ENCODE results near the gene RASGRP2. TPM values are rescaled to one million over a fixed set of nuclear protein-coding genes. Genes with fewer than 3 reads are reported as not detected.

The RASGRP2 gene
- total RNA-seq, 2 donors from 2014 or later = 13.6 to 27.7 TPM

DNA sequence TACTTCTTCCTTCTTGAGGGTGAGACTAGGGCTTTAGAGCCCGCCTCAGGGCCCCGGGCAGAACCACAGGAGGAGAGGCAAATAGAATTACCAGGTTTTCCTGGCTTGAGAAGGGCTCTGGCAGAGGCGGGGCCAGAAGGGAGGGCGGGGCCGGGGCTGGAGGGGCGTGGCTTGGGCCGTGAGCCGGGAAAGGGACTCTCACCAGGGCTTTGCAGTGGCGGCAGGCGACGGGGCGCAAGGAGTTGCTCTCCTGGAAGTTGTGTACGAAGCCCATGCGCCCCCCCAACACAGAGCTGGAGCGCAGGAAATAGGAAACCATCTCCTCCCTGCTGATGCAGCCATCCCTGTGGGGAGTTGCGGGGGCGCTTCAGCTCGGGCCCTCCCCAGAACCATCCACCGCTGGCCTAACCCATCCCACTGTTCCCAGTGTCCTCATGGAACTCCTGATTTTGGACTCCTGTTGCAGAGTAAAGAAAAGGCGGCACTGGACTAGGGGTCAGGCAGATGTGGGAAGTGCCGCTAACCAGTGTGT lies 14.0 kb downstream of the RASGRP2 start:
- ATAC-seq (no peak), DNase-seq (ENCODE audit: low spot score) (no peak)
- no peaks in the 10 kb centered on the region for H3K27me3 Mint-ChIP-seq
- H3K27ac Mint-ChIP-seq = no peak overlapping the region
- no peak overlapping the region for H3K4me3 Mint-ChIP-seq
- peaks cover 4% of the 10 kb centered on the region in 2 donors for H3K4me1 Mint-ChIP-seq (ENCODE audit: low read depth in 2 of 2)
- H3K36me3 Mint-ChIP-seq = no peaks in the 10 kb centered on the region
- no peaks in the 10 kb centered on the region for H3K9me3 Mint-ChIP-seq

DNA sequence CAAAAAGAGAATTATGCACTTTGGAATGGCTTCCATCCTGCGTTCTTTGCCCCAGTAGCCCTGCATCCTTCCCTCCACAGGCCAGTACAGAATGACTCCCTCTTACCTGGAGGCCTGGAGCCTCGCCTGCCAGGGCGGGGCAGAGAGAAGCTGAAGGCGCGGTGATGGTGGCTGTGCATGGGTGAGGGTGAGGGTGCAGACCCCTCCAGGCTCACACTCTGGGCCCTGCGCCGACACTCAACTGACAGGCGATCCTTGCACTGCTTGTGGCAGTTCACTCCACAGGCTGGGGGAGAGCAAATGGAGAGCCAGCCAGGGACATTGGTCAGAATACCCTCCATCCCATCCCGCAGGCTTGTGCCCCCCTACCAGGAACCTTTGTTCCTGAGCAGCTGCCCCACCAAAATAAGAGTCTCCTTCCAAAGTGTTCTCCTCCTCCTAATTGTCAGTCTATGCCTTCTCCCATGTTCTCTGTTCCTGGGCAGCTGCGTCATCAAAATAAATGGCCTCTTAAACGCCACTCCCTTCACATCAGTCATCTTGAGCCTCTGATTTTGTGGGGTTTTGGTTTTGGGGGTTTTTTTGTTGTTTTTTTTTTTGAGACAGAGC lies 15.1 kb downstream of the RASGRP2 start:
- no peak for DNase-seq (ENCODE audit: low spot score)
- Mint-ChIP-seq H3K4me1 (ENCODE audit: low read depth in 2 of 2) (peaks cover 4 to 10% of the 10 kb centered on the region in 2 donors), H3K27me3 (no peaks in the 10 kb centered on the region), H3K4me3 (no peak overlapping the region), H3K9me3 (no peaks in the 10 kb centered on the region), H3K36me3 (no peaks in the 10 kb centered on the region), H3K27ac (no peak overlapping the region)
- no peak for ATAC-seq

DNA sequence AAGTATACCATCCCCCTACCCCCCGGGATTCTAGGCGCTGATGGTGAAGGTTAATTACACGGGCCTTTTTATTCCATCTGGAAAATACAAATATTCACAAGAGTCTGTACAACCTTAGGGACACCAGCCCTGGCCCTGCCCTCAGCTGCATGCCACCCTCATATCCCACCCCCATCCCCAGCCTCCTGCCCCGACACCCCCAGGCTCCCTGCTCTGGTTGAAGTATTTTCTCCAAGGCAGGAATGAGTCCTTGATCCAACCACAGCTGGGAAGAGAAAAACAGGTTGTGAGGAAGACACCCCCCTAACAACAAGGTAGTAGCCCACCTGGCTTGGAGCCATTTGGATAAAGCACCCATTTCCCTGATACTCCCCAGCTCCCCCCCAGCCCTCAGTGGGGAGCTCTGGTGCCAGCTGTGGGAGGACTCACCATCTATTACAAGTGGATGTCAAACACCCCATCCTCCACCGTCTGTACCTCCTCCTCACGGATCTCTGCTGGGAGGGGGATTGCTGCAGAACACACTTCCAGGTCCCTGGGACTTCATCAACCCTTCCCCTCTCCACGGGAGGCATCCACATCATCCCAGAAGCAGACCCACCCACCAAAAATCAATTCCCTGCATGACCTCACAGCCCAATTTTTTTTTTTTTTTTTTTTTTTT lies 16.9 kb downstream of the RASGRP2 start:
- Mint-ChIP-seq H3K4me3 (no peak overlapping the region), H3K4me1 (ENCODE audit: low read depth in 2 of 2) (peaks cover 4 to 13% of the 10 kb centered on the region in 2 donors), H3K27me3 (peaks cover 0 to 5% of the 10 kb centered on the region in 2 donors), H3K36me3 (no peaks in the 10 kb centered on the region), H3K9me3 (no peaks in the 10 kb centered on the region), H3K27ac (no peak overlapping the region)
- ATAC-seq = no peak
- DNase-seq (ENCODE audit: low spot score) = no peak

DNA sequence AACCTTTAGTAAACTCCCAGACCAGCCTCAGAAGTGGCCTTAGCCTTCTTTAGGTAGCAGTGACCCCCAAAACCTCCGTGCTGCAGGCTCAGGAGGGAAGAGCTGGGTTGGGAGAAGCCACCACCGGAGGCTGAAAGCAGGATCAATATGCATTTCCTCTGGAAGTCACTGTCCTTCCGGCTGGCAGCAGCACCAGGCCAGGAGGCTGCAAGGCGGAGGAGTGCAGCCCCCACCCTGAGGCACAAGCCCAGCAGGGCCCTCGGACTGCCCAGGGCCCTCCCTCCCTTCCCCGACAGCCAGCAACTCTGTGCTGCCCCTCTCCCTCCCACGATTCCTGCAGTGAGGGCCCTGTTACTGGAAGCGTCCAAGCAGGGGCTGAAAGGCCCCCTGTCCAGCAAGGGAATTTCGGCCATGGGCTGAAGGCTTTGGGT lies 17.7 kb downstream of the RASGRP2 start:
- Mint-ChIP-seq H3K27ac (no peak overlapping the region), H3K4me3 (no peak overlapping the region), H3K27me3 (peaks cover 0 to 6% of the 10 kb centered on the region in 2 donors), H3K36me3 (no peaks in the 10 kb centered on the region), H3K9me3 (no peaks in the 10 kb centered on the region), H3K4me1 (ENCODE audit: low read depth in 2 of 2) (peaks cover 4 to 13% of the 10 kb centered on the region in 2 donors)
- DNase-seq (ENCODE audit: low spot score) (no peak), ATAC-seq (no peak)

DNA sequence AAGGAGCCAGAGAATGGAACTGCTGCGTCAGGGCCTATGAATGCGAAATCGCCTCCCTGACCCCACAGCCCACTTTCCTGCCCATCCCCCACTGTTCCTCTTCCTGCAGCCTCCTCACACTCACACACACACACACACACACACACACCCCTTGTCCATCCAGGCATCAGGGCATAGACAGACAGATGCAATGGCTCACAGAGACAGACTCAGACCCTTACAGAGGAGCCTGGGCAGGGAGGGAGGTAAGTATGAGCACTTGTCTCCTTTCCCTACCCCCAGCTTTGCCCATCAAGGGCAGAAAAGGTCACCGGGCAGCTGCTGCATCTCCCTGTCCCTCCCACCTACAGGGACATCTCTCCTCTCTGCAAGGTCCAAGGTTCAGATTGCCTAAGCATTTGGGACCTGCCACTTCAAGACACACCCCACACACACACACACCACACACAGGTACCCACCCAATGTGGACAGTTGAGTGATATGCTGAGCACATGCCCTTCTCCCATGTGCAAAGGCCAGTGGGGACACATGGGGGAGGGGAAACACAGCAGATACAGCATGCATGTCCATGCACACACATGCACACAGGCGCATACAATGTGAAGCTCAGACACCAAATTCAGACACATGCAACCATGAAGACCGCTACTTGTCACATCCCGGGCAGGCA lies 18.9 kb downstream of the RASGRP2 start:
- Mint-ChIP-seq H3K27me3 (peaks cover 0 to 12% of the 10 kb centered on the region in 2 donors), H3K27ac (no peak overlapping the region), H3K4me3 (peak overlapping the region; percentile 16), H3K36me3 (no peaks in the 10 kb centered on the region), H3K9me3 (no peaks in the 10 kb centered on the region), H3K4me1 (ENCODE audit: low read depth in 2 of 2) (peaks cover 4 to 13% of the 10 kb centered on the region in 2 donors)
- DNase-seq (ENCODE audit: low spot score) = no peak
- ATAC-seq = no peak

DNA sequence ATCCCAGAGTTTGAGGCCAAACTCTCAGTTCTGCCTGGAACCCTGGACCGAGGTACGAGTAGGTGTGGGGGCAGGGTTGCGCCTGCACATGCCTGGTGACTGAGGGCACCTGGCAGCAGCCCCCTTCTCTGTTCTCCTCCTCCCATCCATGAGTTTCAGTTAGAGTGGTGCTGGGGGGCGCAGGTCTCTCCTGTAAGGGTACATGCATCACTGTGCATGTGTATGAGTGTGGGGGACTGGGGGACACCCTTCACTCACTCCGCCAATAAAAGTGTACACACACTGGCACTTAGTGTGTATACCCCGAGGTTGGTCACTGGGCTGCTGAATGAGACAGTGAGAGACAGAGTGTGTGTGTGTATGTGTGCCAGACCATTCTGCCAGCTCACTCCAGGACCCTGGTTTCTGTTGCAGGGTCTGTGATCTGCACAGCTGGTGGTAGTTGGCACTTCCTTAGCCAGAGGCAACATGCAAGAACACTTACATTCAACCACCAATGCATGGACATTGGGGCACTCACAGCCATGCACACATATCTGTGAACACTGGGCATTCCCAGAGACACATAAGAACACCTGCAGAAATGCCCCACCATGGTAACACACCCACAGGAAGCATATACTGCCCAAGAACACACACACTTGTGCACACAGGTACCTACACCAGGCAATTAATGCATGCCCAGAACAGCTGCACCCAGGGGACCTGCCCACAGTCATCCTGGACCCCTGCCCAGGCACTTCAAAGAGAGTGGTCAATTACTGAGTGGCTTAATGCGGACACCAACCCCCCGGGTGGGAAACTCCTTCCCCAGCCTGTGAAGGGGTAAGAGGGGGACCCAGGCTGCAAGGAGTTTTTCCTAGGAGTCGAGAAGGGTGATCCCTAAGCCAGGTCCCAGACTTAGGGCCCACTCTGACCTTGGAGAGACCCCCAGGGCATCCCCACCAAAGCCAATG lies 19.8 kb downstream of the RASGRP2 start:
- ATAC-seq (no peak), DNase-seq (ENCODE audit: low spot score) (no peak)
- H3K4me3 Mint-ChIP-seq = peak overlapping the region; percentile 62
- peaks cover 0 to 13% of the 10 kb centered on the region in 2 donors for H3K27me3 Mint-ChIP-seq
- no peaks in the 10 kb centered on the region for H3K36me3 Mint-ChIP-seq
- H3K4me1 Mint-ChIP-seq (ENCODE audit: low read depth in 2 of 2) = peaks cover 4 to 13% of the 10 kb centered on the region in 2 donors
- peak overlapping the region in 1 of 2 donors; percentile 48 for H3K27ac Mint-ChIP-seq
- H3K9me3 Mint-ChIP-seq = no peaks in the 10 kb centered on the region

DNA sequence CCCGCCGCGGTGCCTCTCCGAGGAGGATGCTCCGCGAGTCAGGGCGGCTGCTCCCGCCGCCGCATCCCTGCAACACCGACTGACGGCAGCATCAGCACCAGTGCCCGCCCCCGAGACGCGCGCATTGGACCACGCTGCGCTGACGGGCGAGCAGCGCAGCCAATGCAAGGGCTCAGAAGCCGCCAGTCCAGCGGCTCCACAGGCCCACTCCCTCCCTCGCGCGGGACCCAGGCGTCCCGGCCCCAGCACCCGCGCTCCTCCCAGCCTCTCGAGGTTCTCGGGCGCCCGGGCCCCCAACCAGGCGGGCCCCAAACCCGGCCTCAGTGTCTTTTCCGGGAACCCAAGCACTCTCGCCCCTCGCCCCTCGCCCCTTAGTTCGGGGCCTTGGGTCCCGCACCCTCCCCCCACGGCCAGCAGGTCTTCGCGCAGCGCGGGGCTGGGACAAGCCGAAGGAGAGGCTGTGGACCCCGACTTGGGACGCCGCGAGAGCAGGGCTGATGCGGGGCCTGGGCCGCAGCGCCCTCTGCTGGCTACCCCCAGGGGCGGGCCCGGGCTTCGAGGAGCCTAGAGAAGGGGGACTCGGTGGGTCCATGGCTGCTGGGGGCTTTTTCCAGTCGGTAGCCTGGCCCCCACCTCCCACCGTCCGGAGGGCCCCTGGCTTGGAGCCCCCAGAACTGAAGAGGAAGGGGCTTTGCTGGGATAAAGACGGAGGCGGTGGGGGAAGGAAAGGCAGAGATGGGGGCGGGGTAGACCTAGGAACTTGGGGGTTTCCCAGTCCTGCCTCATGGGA lies 20.6 kb downstream of the RASGRP2 start, which contains the start of gene NRXN2:
Gene NRXN2 (minus strand): TSS at position 81 of the 790 bp plus-strand sequence. CDS start 9,498 bp downstream, outside the sequence.
- Mint-ChIP-seq H3K36me3 (no peaks in the 10 kb centered on the region), H3K9me3 (no peaks in the 10 kb centered on the region), H3K4me3 (peak within 1 kb of the TSS; percentile 67), H3K27me3 (peaks cover 0 to 15% of the 10 kb centered on the region in 2 donors), H3K4me1 (ENCODE audit: low read depth in 2 of 2) (peaks cover 4 to 13% of the 10 kb centered on the region in 2 donors), H3K27ac (peak within 1 kb of the TSS in 1 of 2 donors; percentile 48)
- peak; percentile 98 to 99 for ATAC-seq
- DNase-seq (ENCODE audit: low spot score) = peak; percentile 91

DNA sequence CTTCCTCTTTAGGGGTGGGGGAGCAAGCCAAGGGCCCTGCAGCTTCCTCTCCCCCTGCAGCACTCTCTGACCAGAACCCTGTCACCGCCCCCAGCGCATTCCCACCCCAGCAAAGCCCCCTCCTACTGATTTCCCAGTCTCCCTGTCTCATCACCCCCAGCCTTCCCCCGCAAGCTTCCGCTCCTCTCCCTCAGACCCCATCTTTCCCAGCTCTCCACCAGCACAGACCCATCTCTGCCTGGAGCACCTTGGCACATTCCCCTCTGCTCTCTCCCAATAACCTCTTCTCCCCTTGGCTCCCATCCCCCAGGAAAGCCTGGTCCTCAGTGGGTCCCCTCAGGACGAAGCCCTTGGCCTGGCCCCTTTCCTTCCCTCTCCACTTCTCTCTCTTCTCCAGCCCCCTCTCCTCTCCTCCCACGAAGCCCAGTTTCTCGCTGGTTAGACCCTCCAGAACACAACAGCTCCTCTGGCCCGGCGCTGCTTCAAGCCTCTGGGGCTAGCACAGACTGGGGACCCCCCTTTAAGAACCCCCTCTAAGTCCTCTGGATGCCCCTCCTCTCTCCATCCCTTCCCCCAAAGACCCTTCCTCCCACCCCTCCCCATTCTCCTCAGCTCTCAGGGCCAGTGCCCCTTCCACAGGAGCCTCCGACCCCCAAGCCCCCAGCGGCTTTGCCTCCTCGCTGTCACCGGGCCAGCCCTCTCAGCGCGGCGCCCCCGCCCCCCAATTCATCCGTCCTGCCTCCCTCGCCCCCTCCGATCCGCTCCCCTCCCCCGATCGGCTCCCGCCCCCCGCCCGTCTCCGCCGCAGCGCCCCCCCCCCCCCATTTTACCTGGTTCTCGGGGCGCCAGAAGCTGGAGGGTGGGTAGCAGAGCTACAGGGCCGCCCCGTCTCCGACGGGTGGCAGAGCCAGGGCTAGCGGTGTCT lies 21.5 kb downstream of the RASGRP2 start:
- peak overlapping the region; percentile 67 for H3K4me3 Mint-ChIP-seq
- no peaks in the 10 kb centered on the region for H3K9me3 Mint-ChIP-seq
- DNase-seq (ENCODE audit: low spot score) = no peak
- no peaks in the 10 kb centered on the region for H3K36me3 Mint-ChIP-seq
- no peak for ATAC-seq
- H3K27me3 Mint-ChIP-seq = peaks cover 4 to 18% of the 10 kb centered on the region in 2 donors
- peaks cover 4 to 13% of the 10 kb centered on the region in 2 donors for H3K4me1 Mint-ChIP-seq (ENCODE audit: low read depth in 2 of 2)
- no peak overlapping the region for H3K27ac Mint-ChIP-seq

DNA sequence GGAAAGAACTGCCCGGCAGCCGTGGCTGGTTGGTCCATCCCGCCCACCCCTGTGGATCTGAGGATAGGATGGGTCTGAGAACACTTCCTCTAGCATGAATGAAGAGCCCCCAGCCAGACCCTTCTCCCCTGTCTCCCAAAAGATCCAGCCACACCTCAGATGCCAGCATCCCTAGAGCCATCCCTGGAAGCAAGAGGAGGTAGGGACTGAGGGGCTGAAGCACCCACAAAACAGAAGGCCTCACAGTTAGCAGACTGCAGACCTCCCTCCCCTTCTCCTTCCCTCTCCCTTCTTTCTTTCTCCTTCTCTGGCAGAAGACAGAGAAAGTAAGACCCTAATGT lies 22.6 kb downstream of the RASGRP2 start:
- no peak overlapping the region for H3K4me3 Mint-ChIP-seq
- peaks cover 8 to 24% of the 10 kb centered on the region in 2 donors for H3K27me3 Mint-ChIP-seq
- H3K9me3 Mint-ChIP-seq = no peaks in the 10 kb centered on the region
- peaks cover 4 to 13% of the 10 kb centered on the region in 2 donors for H3K4me1 Mint-ChIP-seq (ENCODE audit: low read depth in 2 of 2)
- DNase-seq (ENCODE audit: low spot score) (no peak), ATAC-seq (no peak)
- no peak overlapping the region for H3K27ac Mint-ChIP-seq
- no peaks in the 10 kb centered on the region for H3K36me3 Mint-ChIP-seq

DNA sequence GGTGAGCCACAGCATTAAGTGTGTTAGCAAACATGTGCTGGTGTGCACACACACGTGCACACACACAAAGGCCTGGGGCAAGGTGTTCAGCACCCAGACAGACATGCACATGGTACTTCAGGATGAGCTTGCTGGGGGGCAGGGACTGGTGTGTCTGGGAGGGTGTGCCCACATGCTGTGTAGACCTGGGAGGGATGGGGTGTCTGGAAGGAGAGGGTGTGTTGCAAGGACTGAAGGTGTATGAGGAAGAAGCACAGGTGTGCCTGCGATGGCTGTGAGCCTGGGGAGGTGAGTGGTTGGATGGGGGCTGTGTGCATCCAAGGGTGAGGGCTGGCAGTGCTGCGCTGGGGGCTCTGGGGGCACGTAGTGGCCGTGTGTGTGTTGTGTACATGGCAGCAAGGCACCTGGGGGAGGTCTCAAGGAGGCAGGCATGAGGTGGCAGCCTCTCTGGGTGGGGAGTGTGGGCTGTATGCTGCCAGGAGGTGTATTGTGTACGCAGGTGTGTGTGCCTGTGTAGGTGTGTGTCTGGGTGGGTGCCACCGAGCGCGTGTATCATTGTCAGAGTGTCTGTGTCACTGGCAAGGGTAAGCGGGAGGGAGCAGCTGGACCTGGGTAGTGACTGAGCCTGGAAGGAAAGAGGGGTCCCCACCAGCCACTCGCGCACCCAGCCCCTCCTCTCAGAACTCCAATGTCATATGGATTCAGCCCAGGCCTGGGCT lies 23.1 kb downstream of the RASGRP2 start:
- DNase-seq (ENCODE audit: low spot score) (no peak), ATAC-seq (no peak)
- H3K27me3 Mint-ChIP-seq = peaks cover 8 to 26% of the 10 kb centered on the region in 2 donors
- H3K4me1 Mint-ChIP-seq (ENCODE audit: low read depth in 2 of 2) = peaks cover 4 to 13% of the 10 kb centered on the region in 2 donors
- no peak overlapping the region for H3K4me3 Mint-ChIP-seq
- no peaks in the 10 kb centered on the region for H3K9me3 Mint-ChIP-seq
- no peak overlapping the region for H3K27ac Mint-ChIP-seq
- H3K36me3 Mint-ChIP-seq = no peaks in the 10 kb centered on the region

DNA sequence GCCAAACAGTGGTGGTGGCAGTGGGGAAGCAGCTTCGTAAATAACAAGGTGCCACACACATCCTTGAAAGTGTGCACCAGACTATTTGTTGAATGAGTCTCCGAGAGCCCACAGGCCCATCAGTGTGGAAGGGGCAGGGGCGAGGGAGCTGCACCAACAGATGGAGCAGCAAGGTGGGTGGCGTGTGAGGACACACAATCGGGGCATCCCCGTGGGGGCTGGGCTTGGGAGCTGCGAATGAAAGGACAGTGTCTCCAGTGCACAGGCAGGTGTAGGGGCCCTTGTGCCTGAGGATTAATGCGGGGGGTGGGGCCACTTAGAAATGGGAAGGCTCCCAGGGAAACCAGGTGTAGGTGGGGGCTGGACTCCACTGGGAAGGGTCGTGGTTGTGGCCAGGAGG lies 23.8 kb downstream of the RASGRP2 start:
- DNase-seq (ENCODE audit: low spot score) (no peak), ATAC-seq (no peak)
- Mint-ChIP-seq H3K4me1 (ENCODE audit: low read depth in 2 of 2) (peaks cover 2 to 11% of the 10 kb centered on the region in 2 donors), H3K27ac (no peak overlapping the region), H3K36me3 (no peaks in the 10 kb centered on the region), H3K4me3 (no peak overlapping the region), H3K27me3 (peaks cover 12 to 28% of the 10 kb centered on the region in 2 donors), H3K9me3 (no peaks in the 10 kb centered on the region)
